Ectodermal cell (in vitro differentiated cells): ENCODE measurements around the gene TCEAL5. TPM values are rescaled to one million over a fixed set of nuclear protein-coding genes. Genes with fewer than 3 reads are reported as not detected.
"Not testable (repeated sequence)": the region's sequence is repeated elsewhere in the genome, so short reads cannot be mapped to it uniquely, and the experiment has no call there.

Source experiments
- H3K27ac ChIP-seq: 2 replicates; pipeline ENCODE4 v1.7.0; 2013; ENCODE audit warnings: mild to moderate bottlenecking, low read depth, low read length; ENCODE audit not compliant: insufficient read depth, poor library complexity, severe bottlenecking
- H3K27me3 ChIP-seq: 2 replicates; pipeline ENCODE4 v1.7.0; 2013; ENCODE audit warnings: mild to moderate bottlenecking, low read length; ENCODE audit not compliant: insufficient read depth, control insufficient read depth, poor library complexity, severe bottlenecking
- H3K36me3 ChIP-seq: one replicate; pipeline ENCODE4 v1.7.0; 2013; ENCODE audit warnings: low read length; ENCODE audit not compliant: control insufficient read depth, insufficient read depth
- H3K4me1 ChIP-seq: one replicate; pipeline ENCODE4 v1.7.0; 2013; ENCODE audit warnings: low read length; ENCODE audit not compliant: control insufficient read depth, insufficient read depth
- H3K4me3 ChIP-seq: 2 replicates; pipeline ENCODE4 v1.7.0; 2013; ENCODE audit warnings: low read depth, low read length, control low read depth; ENCODE audit not compliant: insufficient read depth
- H3K9me3 ChIP-seq: 2 replicates; pipeline ENCODE4 v1.7.0; 2013; ENCODE audit warnings: mild to moderate bottlenecking, low read length, moderate library complexity; ENCODE audit not compliant: control insufficient read depth
- WGBS, 2 experiments: methylation state at CpG; one replicate each; pipeline ENCODE4 v1.1.7; 2013; ENCODE audit warnings: missing lambda C conversion rate in 2 of 2; 5-methylcytosine and 5-hydroxymethylcytosine counted together
- polyA plus RNA-seq, 4 experiments: library from polyadenylated mRNA; stranded (reverse); fragments of 50-300 nt; gene quantifications; one replicate each; pipeline ENCODE4 v1.2.3, GENCODE V29; 2013

TCEAL5 gene
- not detected for polyA plus RNA-seq (2013, experiment 1 of 4)
- 0.16 TPM for polyA plus RNA-seq (2013, experiment 2 of 4)
- not detected for polyA plus RNA-seq (2013, experiment 3 of 4)
- polyA plus RNA-seq (2013, experiment 4 of 4) = not detected

- no peaks in the 10 kb centered on the region for H3K9me3 ChIP-seq
- H3K36me3 ChIP-seq = no peaks in the 10 kb centered on the region
- H3K4me1 ChIP-seq = no peaks in the 10 kb centered on the region
- H3K4me3 ChIP-seq = no peak within 1 kb of the TSS
- no peak within 1 kb of the TSS for H3K27ac ChIP-seq
- WGBS, 2 experiments = 90 to 95% methylated on average over 15 to 17 of the region's 17 CpGs
- no peaks in the 10 kb centered on the region for H3K27me3 ChIP-seq
Observed at GRCh38 chrX:103276581-103277002, at the start of gene TCEAL5. Gene TCEAL5, minus strand, starts transcription at chrX:103276750. Its CDS starts 2,187 bp downstream, at chrX:103274563.

- no peaks in the 10 kb centered on the region for H3K27me3 ChIP-seq
- H3K4me3 ChIP-seq = no peak overlapping the region
- H3K4me1 ChIP-seq = no peaks in the 10 kb centered on the region
- WGBS, 2 experiments = 100% methylated on average over 1 of the region's 3 CpGs; no CpG with 5 or more reads in 1 of the 2 experiments
- H3K27ac ChIP-seq = no peak overlapping the region
- H3K9me3 ChIP-seq = no peaks in the 10 kb centered on the region
- no peaks in the 10 kb centered on the region for H3K36me3 ChIP-seq
Observed at GRCh38 chrX:103311399-103311780, 34.8 kb upstream of the TCEAL5 start.

- no peak within 1 kb of the TSS for H3K27ac ChIP-seq
- WGBS, 2 experiments = 0% methylated on average over 51 of the region's 52 CpGs
Observed at GRCh38 chrX:103310555-103311398, 34.2 kb upstream of the TCEAL5 start, which contains the start of gene BEX2. Gene BEX2, minus strand, starts transcription at chrX:103310990. Its CDS starts 1,014 bp downstream, at chrX:103309976.

GRCh38 chrX:103309860-103310554 is 33.5 kb upstream of the TCEAL5 start:
- 17 to 18% methylated on average over 29 to 31 of the region's 32 CpGs for WGBS, 2 experiments

More at GRCh38 chrX:103310555-103311398, 34.2 kb upstream of the TCEAL5 start, which contains the start of gene BEX2:
- Histone ChIP-seq H3K9me3 (no peaks in the 10 kb centered on the region), H3K36me3 (no peaks in the 10 kb centered on the region), H3K27me3 (no peaks in the 10 kb centered on the region), H3K4me1 (no peaks in the 10 kb centered on the region), H3K4me3 (peak within 1 kb of the TSS; percentile 73)

GRCh38 chrX:103305666-103306065 is 29.1 kb upstream of the TCEAL5 start:
- H3K27me3 ChIP-seq, H3K27ac ChIP-seq, H3K9me3 ChIP-seq, H3K4me3 ChIP-seq, H3K36me3 ChIP-seq, H3K4me1 ChIP-seq: not testable (repeated sequence)
- WGBS, 2 experiments = 71 to 87% methylated on average over 1 to 4 of the region's 4 CpGs

More at GRCh38 chrX:103309860-103310554, 33.5 kb upstream of the TCEAL5 start:
- Histone ChIP-seq H3K4me3 (peak overlapping the region; percentile 73), H3K27ac (no peak overlapping the region), H3K27me3 (no peaks in the 10 kb centered on the region), H3K4me1 (no peaks in the 10 kb centered on the region), H3K9me3 (no peaks in the 10 kb centered on the region), H3K36me3 (no peaks in the 10 kb centered on the region)

GRCh38 chrX:103304705-103305104 is 28.2 kb upstream of the TCEAL5 start:
- no peaks in the 10 kb centered on the region for H3K4me1 ChIP-seq
- no peaks in the 10 kb centered on the region for H3K9me3 ChIP-seq
- no peaks in the 10 kb centered on the region for H3K36me3 ChIP-seq
- no peaks in the 10 kb centered on the region for H3K27me3 ChIP-seq
- no peak overlapping the region for H3K4me3 ChIP-seq
- H3K27ac ChIP-seq = no peak overlapping the region

- Histone ChIP-seq H3K9me3 (no peaks in the 10 kb centered on the region), H3K4me3 (no peak overlapping the region), H3K27ac (no peak overlapping the region), H3K27me3 (no peaks in the 10 kb centered on the region), H3K36me3 (no peaks in the 10 kb centered on the region), H3K4me1 (no peaks in the 10 kb centered on the region)
- WGBS, 2 experiments = 85 to 100% methylated on average over 1 to 2 of the region's 2 CpGs
Observed at GRCh38 chrX:103293118-103293517, 16.6 kb upstream of the TCEAL5 start.

GRCh38 chrX:103279624-103280023 is 3.1 kb upstream of the TCEAL5 start:
- WGBS, 2 experiments = no CpG with 5 or more reads among the region's 1 CpG
- H3K27me3 ChIP-seq = no peaks in the 10 kb centered on the region

GRCh38 chrX:103275947-103276567 is 493 bp downstream of the TCEAL5 start:
- H3K36me3 ChIP-seq = no peaks in the 10 kb centered on the region
- H3K9me3 ChIP-seq = no peaks in the 10 kb centered on the region
- H3K27me3 ChIP-seq = no peaks in the 10 kb centered on the region
- no peak overlapping the region for H3K27ac ChIP-seq
- WGBS, 2 experiments = 84 to 91% methylated on average over 19 to 21 of the region's 23 CpGs
- H3K4me3 ChIP-seq = no peak overlapping the region
- no peaks in the 10 kb centered on the region for H3K4me1 ChIP-seq

More at GRCh38 chrX:103279624-103280023, 3.1 kb upstream of the TCEAL5 start:
- Histone ChIP-seq H3K9me3 (no peaks in the 10 kb centered on the region), H3K27ac (no peak overlapping the region), H3K4me1 (no peaks in the 10 kb centered on the region), H3K4me3 (no peak overlapping the region), H3K36me3 (no peaks in the 10 kb centered on the region)
